ENCODE data around the gene RAB23.

RAB23 gene

GRCh38 chr6:57138026-57138425, 84.1 kb downstream of the RAB23 start:
- DNase-seq (ENCODE audit: extremely low read depth in 1 of 2, low read depth in 1 of 2): no peak

- no peak for DNase-seq (ENCODE audit: extremely low read depth in 1 of 2, low read depth in 1 of 2)
These were observed 84.8 kb downstream of the RAB23 start for GRCh38 chr6:57137350-57137749.

Measured in activated CD8-positive, alpha-beta memory T cell treated with anti-CD3 and anti-CD28 coated beads for 1 hour (primary cell).